HepG2 (cell line): ENCODE results near the gene POLE4. TPM values are rescaled to one million over a fixed set of nuclear protein-coding genes. Genes with fewer than 3 reads are reported as not detected.

Experiments used
- FOSL1 ChIP-seq: sonication (generic); formaldehyde crosslinking; IDR thresholded peaks from 2 replicates; pipeline ENCODE4 v1.9.0; 2021; ENCODE audit warnings: missing genetic modification reagents, borderline replicate concordance
- GATA4 ChIP-seq: sonication (generic); IDR thresholded peaks from 2 replicates; pipeline ENCODE4 v1.6.1; 2016; ENCODE audit warnings: antibody characterized with exemption, low read depth, borderline replicate concordance
- GPN1 ChIP-seq: sonication (generic); formaldehyde crosslinking; IDR thresholded peaks from 2 replicates; pipeline ENCODE4 v1.5.1; 2020; ENCODE audit warnings: missing genetic modification reagents, borderline replicate concordance
- GTF2F1 ChIP-seq: fragments of 150-350 bp; IDR thresholded peaks from 2 replicates; pipeline ENCODE4 v1.6.1; 2014; ENCODE audit warnings: low read length
- IKZF4 ChIP-seq: sonication (generic); formaldehyde crosslinking; IDR thresholded peaks from 2 replicates; pipeline ENCODE4 v1.5.1; 2020; ENCODE audit warnings: borderline replicate concordance, mild to moderate bottlenecking, low read depth, missing genetic modification reagents; ENCODE audit errors: not compliant biosample characterization
- IRF2 ChIP-seq: IDR thresholded peaks from 2 replicates; pipeline ENCODE4 v1.6.1; 2018; ENCODE audit warnings: missing genetic modification reagents, missing compliant biosample characterization
- NFE2 ChIP-seq: sonication (generic); formaldehyde crosslinking; IDR thresholded peaks from 2 replicates; pipeline ENCODE4 v1.4.0; 2020; ENCODE audit warnings: missing genetic modification reagents
- NR2F2 ChIP-seq: IDR thresholded peaks from 2 replicates; pipeline ENCODE4 v1.6.1; 2012; ENCODE audit warnings: low read depth, inconsistent platforms, borderline replicate concordance
- POGZ ChIP-seq: sonication (generic); formaldehyde crosslinking; IDR thresholded peaks from 2 replicates; pipeline ENCODE4 v1.4.0; 2020; ENCODE audit warnings: mild to moderate bottlenecking, missing genetic modification reagents
- PPARG ChIP-seq: conservative IDR thresholded peaks from 2 replicates; pipeline ENCODE4 v1.6.1; 2016; ENCODE audit warnings: missing biosample characterization, missing genetic modification reagents
- RARG ChIP-seq: sonication (generic); formaldehyde crosslinking; IDR thresholded peaks from 2 replicates; pipeline ENCODE4 v1.4.0; 2020; ENCODE audit warnings: low read depth, mild to moderate bottlenecking, missing genetic modification reagents
- REXO4 ChIP-seq: sonication (generic); formaldehyde crosslinking; IDR thresholded peaks from 2 replicates; pipeline ENCODE4 v1.8.0; 2022; ENCODE audit warnings: missing genetic modification reagents, mild to moderate bottlenecking, borderline replicate concordance
- SNAPC2 ChIP-seq: sonication (generic); formaldehyde crosslinking; IDR thresholded peaks from 2 replicates; pipeline ENCODE4 v1.8.1; 2022; ENCODE audit warnings: mild to moderate bottlenecking, missing genetic modification reagents
- SRSF1 ChIP-seq: fragments of 200-400 bp; formaldehyde crosslinking; optimal IDR thresholded peaks from 2 replicates; pipeline ENCODE3; 2017; ENCODE audit warnings: mild to moderate bottlenecking, low read depth, low read length, moderate library complexity
- ZEB1 ChIP-seq: IDR thresholded peaks from 2 replicates; pipeline ENCODE4 v1.6.1; 2012; ENCODE audit warnings: mild to moderate bottlenecking, low read depth, inconsistent platforms; ENCODE audit not compliant: insufficient replicate concordance
- ZFAT ChIP-seq: sonication (generic); formaldehyde crosslinking; conservative IDR thresholded peaks from 2 replicates; pipeline ENCODE4 v1.8.1; 2023; ENCODE audit warnings: missing genetic modification reagents, inconsistent platforms
- ZNF207 ChIP-seq: fragments of 450-650 bp; IDR thresholded peaks from 2 replicates; pipeline ENCODE4 v1.6.1; 2016; ENCODE audit warnings: antibody characterized with exemption, borderline replicate concordance
- ZNF256 ChIP-seq: sonication (generic); formaldehyde crosslinking; conservative IDR thresholded peaks from 2 replicates; pipeline ENCODE4 v1.4.0; 2020; ENCODE audit warnings: missing genetic modification reagents
- ZNF672 ChIP-seq: sonication (generic); formaldehyde crosslinking; IDR thresholded peaks from 2 replicates; pipeline ENCODE4 v1.8.1; 2022; ENCODE audit warnings: missing genetic modification reagents
- polyA plus RNA-seq, 8 experiments: library from polyadenylated mRNA; depleted of rRNA in 3 of 8; stranded (reverse) in 7 of 8; unstranded in 1 of 8; fragments of >200 nt; fragmentation: Illumina TruSeq in 4 of 8; extraction: Trizol in 4 of 8; gene quantifications; 2 replicates each; pipeline versions ENCODE4 v1.2.1 to v1.2.3, GENCODE V29; 2011 to 2016; ENCODE audit warnings: low read depth in 4 of 8, missing spikeins in 1 of 8, mixed read lengths in 1 of 8; ENCODE audit not compliant: insufficient read depth in 1 of 8
- total RNA-seq, 5 experiments: library from RNA; depleted of rRNA; stranded (reverse); fragments of >200 nt; fragmentation: Illumina TruSeq; extraction: Trizol; gene quantifications; 2 replicates each; pipeline ENCODE4 v1.2.3, GENCODE V29; 2016; ENCODE audit warnings: low read depth in 1 of 5
- TF ChIP-seq, protein P1 (sequence below): sonication (generic); formaldehyde crosslinking; conservative IDR thresholded peaks from 2 replicates; pipeline ENCODE4 v1.8.0; 2022; ENCODE audit warnings: missing genetic modification reagents
- TF ChIP-seq, protein P2 (sequence below): IDR thresholded peaks from 2 replicates; pipeline ENCODE4 v1.6.1; 2012; ENCODE audit warnings: inconsistent platforms
- TF ChIP-seq, protein P3 (sequence below): sonication (generic); formaldehyde crosslinking; IDR thresholded peaks from 2 replicates; pipeline ENCODE4 v1.4.0; 2020; ENCODE audit warnings: missing genetic modification reagents, mild to moderate bottlenecking, borderline replicate concordance
- TF ChIP-seq, protein P4 (sequence below): sonication (generic); formaldehyde crosslinking; IDR thresholded peaks from 2 replicates; pipeline ENCODE4 v1.4.0; 2020; ENCODE audit warnings: missing genetic modification reagents
- TF ChIP-seq, protein P5 (sequence below): sonication (generic); formaldehyde crosslinking; IDR thresholded peaks from 2 replicates; pipeline ENCODE4 v1.8.0; 2022; ENCODE audit warnings: mild to moderate bottlenecking, missing genetic modification reagents

The POLE4 gene
- total and polyA plus RNA-seq, 2 of the 13 experiments (the other 11 are each of a cell fraction or from before 2014, with no cell fraction given), result 106 to 116 TPM

DNA sequence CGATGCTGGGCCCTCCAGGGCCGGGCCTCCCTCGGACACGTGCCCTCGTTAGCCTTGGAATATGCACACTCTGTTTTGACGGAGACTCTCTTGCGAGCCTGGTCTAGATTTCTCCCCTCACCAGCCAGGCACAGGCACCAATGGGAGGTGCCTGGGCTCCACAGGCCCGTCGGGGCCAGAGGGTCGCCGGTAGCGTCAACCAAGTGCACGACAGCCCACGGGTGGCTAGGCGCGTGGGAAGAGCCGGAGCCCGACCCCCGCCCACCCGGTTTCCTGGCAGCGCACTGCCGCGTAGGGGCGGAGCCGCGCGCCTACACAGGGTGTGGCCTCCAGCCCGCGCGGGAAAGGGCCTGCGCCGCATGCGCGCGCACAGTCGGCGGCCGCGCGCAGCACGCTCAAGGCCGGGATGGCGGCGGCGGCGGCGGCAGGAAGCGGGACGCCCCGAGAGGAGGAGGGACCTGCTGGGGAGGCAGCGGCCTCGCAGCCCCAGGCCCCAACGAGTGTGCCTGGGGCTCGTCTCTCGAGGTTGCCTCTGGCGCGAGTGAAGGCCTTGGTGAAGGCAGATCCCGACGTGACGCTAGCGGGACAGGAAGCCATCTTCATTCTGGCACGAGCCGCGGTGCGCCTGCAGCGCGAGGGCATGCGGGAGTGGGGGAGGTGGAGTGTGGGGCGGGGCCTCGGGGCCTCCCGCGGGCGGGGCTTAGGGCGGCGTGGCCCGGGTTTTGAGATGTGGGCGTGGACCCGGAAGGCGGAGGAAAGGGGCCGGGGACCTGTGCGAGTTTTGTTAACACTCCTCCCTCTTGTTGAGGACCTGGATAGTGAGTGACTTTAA, at the start of gene POLE4 (continued):
- TF ChIP-seq SRSF1 (peak; percentile 56), NFE2 (CRISPR knock-in tag) (no peak), GTF2F1 (0 out of 2 replicates have a peak, but pooled peaks have one; percentile 68), POGZ (CRISPR knock-in tag) (peak; percentile 84), ZEB1 (no peak), ZNF256 (CRISPR knock-in tag) (peak; percentile 88; the same call in 1 of the 2 replicates), GPN1 (peak; percentile 90; the same call in 1 of the 2 replicates), NR2F2 (no peak; the same call in 1 of the 2 replicates), REXO4 (CRISPR knock-in tag) (peak; percentile 85), ZFAT (peak; percentile 92), PPARG (peak; percentile 36), RARG (peak; percentile 82; the same call in 1 of the 2 replicates), ZNF207 (no peak), IKZF4 (CRISPR knock-in tag) (peak; percentile 98), GATA4 (peak; percentile 78; the same call in 1 of the 2 replicates), FOSL1 (CRISPR knock-in tag) (peak; percentile 59; the same call in 1 of the 2 replicates), SNAPC2 (CRISPR knock-in tag) (peak; percentile 96), IRF2 (peak; percentile 79), ZNF672 (CRISPR knock-in tag) (peak; percentile 87)
- TF ChIP-seq, protein P1, sequence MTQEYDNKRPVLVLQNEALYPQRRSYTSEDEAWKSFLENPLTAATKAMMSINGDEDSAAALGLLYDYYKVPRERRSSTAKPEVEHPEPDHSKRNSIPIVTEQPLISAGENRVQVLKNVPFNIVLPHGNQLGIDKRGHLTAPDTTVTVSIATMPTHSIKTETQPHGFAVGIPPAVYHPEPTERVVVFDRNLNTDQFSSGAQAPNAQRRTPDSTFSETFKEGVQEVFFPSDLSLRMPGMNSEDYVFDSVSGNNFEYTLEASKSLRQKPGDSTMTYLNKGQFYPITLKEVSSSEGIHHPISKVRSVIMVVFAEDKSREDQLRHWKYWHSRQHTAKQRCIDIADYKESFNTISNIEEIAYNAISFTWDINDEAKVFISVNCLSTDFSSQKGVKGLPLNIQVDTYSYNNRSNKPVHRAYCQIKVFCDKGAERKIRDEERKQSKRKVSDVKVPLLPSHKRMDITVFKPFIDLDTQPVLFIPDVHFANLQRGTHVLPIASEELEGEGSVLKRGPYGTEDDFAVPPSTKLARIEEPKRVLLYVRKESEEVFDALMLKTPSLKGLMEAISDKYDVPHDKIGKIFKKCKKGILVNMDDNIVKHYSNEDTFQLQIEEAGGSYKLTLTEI (CRISPR knock-in tag), result peak; percentile 21; the same call in 1 of the 2 replicates
- TF ChIP-seq, protein P2, sequence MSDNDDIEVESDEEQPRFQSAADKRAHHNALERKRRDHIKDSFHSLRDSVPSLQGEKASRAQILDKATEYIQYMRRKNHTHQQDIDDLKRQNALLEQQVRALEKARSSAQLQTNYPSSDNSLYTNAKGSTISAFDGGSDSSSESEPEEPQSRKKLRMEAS, result peak; percentile 97
- TF ChIP-seq, protein P3, sequence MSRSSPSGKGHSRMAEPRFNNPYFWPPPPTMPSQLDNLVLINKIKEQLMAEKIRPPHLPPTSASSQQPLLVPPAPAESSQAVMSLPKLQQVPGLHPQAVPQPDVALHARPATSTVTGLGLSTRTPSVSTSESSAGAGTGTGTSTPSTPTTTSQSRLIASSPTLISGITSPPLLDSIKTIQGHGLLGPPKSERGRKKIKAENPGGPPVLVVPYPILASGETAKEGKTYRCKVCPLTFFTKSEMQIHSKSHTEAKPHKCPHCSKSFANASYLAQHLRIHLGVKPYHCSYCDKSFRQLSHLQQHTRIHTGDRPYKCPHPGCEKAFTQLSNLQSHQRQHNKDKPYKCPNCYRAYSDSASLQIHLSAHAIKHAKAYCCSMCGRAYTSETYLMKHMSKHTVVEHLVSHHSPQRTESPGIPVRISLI (CRISPR knock-in tag), result no peak; the same call in 1 of the 2 replicates
- TF ChIP-seq, protein P4, sequence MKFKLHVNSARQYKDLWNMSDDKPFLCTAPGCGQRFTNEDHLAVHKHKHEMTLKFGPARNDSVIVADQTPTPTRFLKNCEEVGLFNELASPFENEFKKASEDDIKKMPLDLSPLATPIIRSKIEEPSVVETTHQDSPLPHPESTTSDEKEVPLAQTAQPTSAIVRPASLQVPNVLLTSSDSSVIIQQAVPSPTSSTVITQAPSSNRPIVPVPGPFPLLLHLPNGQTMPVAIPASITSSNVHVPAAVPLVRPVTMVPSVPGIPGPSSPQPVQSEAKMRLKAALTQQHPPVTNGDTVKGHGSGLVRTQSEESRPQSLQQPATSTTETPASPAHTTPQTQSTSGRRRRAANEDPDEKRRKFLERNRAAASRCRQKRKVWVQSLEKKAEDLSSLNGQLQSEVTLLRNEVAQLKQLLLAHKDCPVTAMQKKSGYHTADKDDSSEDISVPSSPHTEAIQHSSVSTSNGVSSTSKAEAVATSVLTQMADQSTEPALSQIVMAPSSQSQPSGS (CRISPR knock-in tag), result peak; percentile 7; the same call in 1 of the 2 replicates
- TF ChIP-seq, protein P5, sequence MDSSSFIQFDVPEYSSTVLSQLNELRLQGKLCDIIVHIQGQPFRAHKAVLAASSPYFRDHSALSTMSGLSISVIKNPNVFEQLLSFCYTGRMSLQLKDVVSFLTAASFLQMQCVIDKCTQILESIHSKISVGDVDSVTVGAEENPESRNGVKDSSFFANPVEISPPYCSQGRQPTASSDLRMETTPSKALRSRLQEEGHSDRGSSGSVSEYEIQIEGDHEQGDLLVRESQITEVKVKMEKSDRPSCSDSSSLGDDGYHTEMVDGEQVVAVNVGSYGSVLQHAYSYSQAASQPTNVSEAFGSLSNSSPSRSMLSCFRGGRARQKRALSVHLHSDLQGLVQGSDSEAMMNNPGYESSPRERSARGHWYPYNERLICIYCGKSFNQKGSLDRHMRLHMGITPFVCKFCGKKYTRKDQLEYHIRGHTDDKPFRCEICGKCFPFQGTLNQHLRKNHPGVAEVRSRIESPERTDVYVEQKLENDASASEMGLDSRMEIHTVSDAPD (CRISPR knock-in tag), result peak; percentile 81
